Activated B cell treated with CpG ODN at 0.5 μM for 24 hours (primary cell): ENCODE measurements around the gene ADARB1. TPM values are rescaled to one million over a fixed set of nuclear protein-coding genes. Genes with fewer than 3 reads are reported as not detected.

Experiments used
- ATAC-seq: fragments of 200-7000 bp; cut with Tn5 transposase; one replicate; pipeline ENCODE4 v1.10.0; 2021; ENCODE audit warnings: low read depth, mild to moderate bottlenecking, moderate library complexity
- CTCF ChIA-PET: fragments of 350-600 bp; sonication (Branson Sonifier 250); formaldehyde crosslinking; loops from one replicate; lab custom pipeline; 2021; ENCODE audit warnings: antibody characterized with exemption; lab: Charles Lee
- POLR2A ChIA-PET: fragments of 350-600 bp; sonication (Branson Sonifier 250); formaldehyde crosslinking; loops from one replicate; lab custom pipeline; 2021; ENCODE audit warnings: antibody characterized with exemption; lab: Charles Lee
- DNase-seq: peaks from one replicate; pipeline ENCODE4 v3.0.0; 2022
- H3K27ac Mint-ChIP-seq: one replicate; pipeline ENCODE4 v1.8.0; 2020; ENCODE audit warnings: mixed read lengths
- H3K27me3 Mint-ChIP-seq: one replicate; pipeline ENCODE4 v1.8.0; 2021; ENCODE audit warnings: mixed read lengths
- H3K36me3 Mint-ChIP-seq: one replicate; pipeline ENCODE4 v1.8.0; 2021; ENCODE audit warnings: low read depth, mixed read lengths
- H3K4me1 Mint-ChIP-seq: one replicate; pipeline ENCODE4 v1.8.0; 2021; ENCODE audit warnings: mixed read lengths
- H3K4me3 Mint-ChIP-seq: one replicate; pipeline ENCODE4 v1.8.0; 2020; ENCODE audit warnings: mild to moderate bottlenecking, mixed read lengths
- H3K9me3 Mint-ChIP-seq: one replicate; pipeline ENCODE4 v1.8.0; 2020; ENCODE audit warnings: mixed read lengths
- CTCF ChIP-seq: fragments of 200-600 bp; IDR thresholded peaks from one replicate; pipeline ENCODE4 v1.8.0; 2022; ENCODE audit warnings: antibody characterized with exemption, mild to moderate bottlenecking
- intact Hi-C: fragments of 100-400 bp; cut with micrococcal nuclease; formaldehyde crosslinking; loops from one replicate; pipeline ENCODE4 v1.15.1; 2024
- total RNA-seq: library from RNA; stranded (reverse); gene quantifications from 2 replicates; pipeline ENCODE4 v1.2.3, GENCODE V29; 2022

The ADARB1 gene
- total RNA-seq, 1 donor from 2014 or later, result 22.6 TPM

- ChIA-PET POLR2A (no interaction called here), CTCF (no interaction called here)
- intact Hi-C loops, result no loop called here
- peaks cover 4% of the 10 kb centered on the region for H3K4me1 Mint-ChIP-seq
- peaks cover 3% of the 10 kb centered on the region for H3K36me3 Mint-ChIP-seq
- ATAC-seq (no peak), DNase-seq (no peak)
- no peaks in the 10 kb centered on the region for H3K9me3 Mint-ChIP-seq
- no peak overlapping the region for H3K4me3 Mint-ChIP-seq
- H3K27me3 Mint-ChIP-seq, result no peaks in the 10 kb centered on the region
- H3K27ac Mint-ChIP-seq, result no peak overlapping the region
- no peak for TF ChIP-seq CTCF
Measured at GRCh38 chr21:45069085-45069484, 5.3 kb upstream of the ADARB1 start.

- intact Hi-C loops, result loop anchor here (10.0 kb wide), 1 partner anchor 255 kb away; the partner anchor contains the start of gene SUMO3
- no peak for DNase-seq
- Mint-ChIP-seq H3K4me3 (no peak overlapping the region), H3K36me3 (peaks cover 3% of the 10 kb centered on the region), H3K4me1 (peaks cover 4% of the 10 kb centered on the region), H3K27ac (no peak overlapping the region), H3K27me3 (no peaks in the 10 kb centered on the region), H3K9me3 (no peaks in the 10 kb centered on the region)
- ChIA-PET POLR2A (no interaction called here), CTCF (no interaction called here)
- no peak for TF ChIP-seq CTCF
- ATAC-seq, result no peak
Measured at GRCh38 chr21:45069711-45070110, 4.7 kb upstream of the ADARB1 start.

- no peaks in the 10 kb centered on the region for H3K27me3 Mint-ChIP-seq
- peaks cover 4% of the 10 kb centered on the region for H3K36me3 Mint-ChIP-seq
- ChIA-PET POLR2A (no interaction called here), CTCF (no interaction called here)
- TF ChIP-seq CTCF, result no peak
- no peaks in the 10 kb centered on the region for H3K9me3 Mint-ChIP-seq
- ATAC-seq (no peak), DNase-seq (no peak)
- no peak overlapping the region for H3K4me3 Mint-ChIP-seq
- no peak overlapping the region for H3K27ac Mint-ChIP-seq
- H3K4me1 Mint-ChIP-seq, result peaks cover 13% of the 10 kb centered on the region
- intact Hi-C loops, result loop anchor here (10.0 kb wide), 1 partner anchor 256 kb away; the partner anchor contains the start of gene SUMO3
Measured at GRCh38 chr21:45071078-45071873, 3.1 kb upstream of the ADARB1 start.

- TF ChIP-seq CTCF, result no peak
- Mint-ChIP-seq H3K27ac (no peak overlapping the region), H3K36me3 (peaks cover 4% of the 10 kb centered on the region), H3K4me1 (peaks cover 20% of the 10 kb centered on the region), H3K9me3 (no peaks in the 10 kb centered on the region), H3K4me3 (peak overlapping the region; percentile 24), H3K27me3 (no peaks in the 10 kb centered on the region)
- no peak for ATAC-seq
- intact Hi-C loops, result loop anchor here (10.0 kb wide), 1 partner anchor 257 kb away; the partner anchor contains the start of gene SUMO3
- ChIA-PET POLR2A (no interaction called here), CTCF (no interaction called here)
- no peak for DNase-seq
Measured at GRCh38 chr21:45071874-45072737, 2.3 kb upstream of the ADARB1 start.
